Measurements from ENCODE around the gene ATXN7. TPM values are rescaled to one million over a fixed set of nuclear protein-coding genes. Genes with fewer than 3 reads are reported as not detected.

ATXN7 gene
- total RNA-seq, 3 donors from 2014 or later (not counting 1 experiment from before 2014, with no cell fraction given): 126 to 176 (median 146) TPM

GRCh38 chr3:63973406-63973805, 109.7 kb downstream of the ATXN7 start:
- DNase-seq (no peak), ATAC-seq (no peak)
- Histone ChIP-seq H3K4me1 (ENCODE audit: control insufficient read depth, insufficient read depth, low read length) (peaks cover 39% of the 10 kb centered on the region), H3K36me3 (ENCODE audit: control insufficient read depth, insufficient read depth, low read length) (peaks cover 18% of the 10 kb centered on the region), H3K4me3 (ENCODE audit: low read length) (no peak overlapping the region), H3K27ac (ENCODE audit: low read length) (no peak overlapping the region), H3K27me3 (ENCODE audit: control insufficient read depth, insufficient read depth, low read length) (no peaks in the 10 kb centered on the region), H3K9me3 (ENCODE audit: control insufficient read depth, insufficient read depth, low read length) (no peaks in the 10 kb centered on the region)
- Mint-ChIP-seq H3K4me3 (peak overlapping the region; percentile 28), H3K27me3 (ENCODE audit: low read depth in 2 of 2) (no peaks in the 10 kb centered on the region), H3K9me3 (no peaks in the 10 kb centered on the region), H3K36me3 (peaks cover 7% of the 10 kb centered on the region), H3K27ac (peak overlapping the region in 1 of 2 donors; percentile 99), H3K4me1 (peaks cover 88 to 93% of the 10 kb centered on the region in 2 donors)
- no peak for TF ChIP-seq CTCF (IDR thresholded peaks at IDR 0.05)
- 97% methylated on average over 8 of the region's 8 CpGs for WGBS (ENCODE audit: insufficient coverage)
- intact Hi-C loops (cut with micrococcal nuclease): no loop called here

GRCh38 chr3:63974451-63974850, 110.8 kb downstream of the ATXN7 start:
- Mint-ChIP-seq H3K27me3 (ENCODE audit: low read depth in 2 of 2) (no peaks in the 10 kb centered on the region), H3K4me3 (no peak overlapping the region), H3K27ac (peak overlapping the region; percentile 7 to 99), H3K9me3 (no peaks in the 10 kb centered on the region), H3K4me1 (peaks cover 88 to 93% of the 10 kb centered on the region in 2 donors), H3K36me3 (peaks cover 7% of the 10 kb centered on the region)
- Histone ChIP-seq H3K4me3 (ENCODE audit: low read length) (no peak overlapping the region), H3K9me3 (ENCODE audit: control insufficient read depth, insufficient read depth, low read length) (no peaks in the 10 kb centered on the region), H3K27ac (ENCODE audit: low read length) (no peak overlapping the region), H3K4me1 (ENCODE audit: control insufficient read depth, insufficient read depth, low read length) (peaks cover 39% of the 10 kb centered on the region), H3K36me3 (ENCODE audit: control insufficient read depth, insufficient read depth, low read length) (peaks cover 18% of the 10 kb centered on the region), H3K27me3 (ENCODE audit: control insufficient read depth, insufficient read depth, low read length) (no peaks in the 10 kb centered on the region)
- intact Hi-C loops (cut with micrococcal nuclease): no loop called here
- no peak for TF ChIP-seq CTCF (IDR thresholded peaks at IDR 0.05)
- no peak for ATAC-seq
- DNase-seq: no peak
- WGBS (ENCODE audit: insufficient coverage): 65% methylated on average over 1 of the region's 1 CpG

GRCh38 chr3:63975723-63976122, 112.1 kb downstream of the ATXN7 start:
- H3K4me1 Mint-ChIP-seq: peaks cover 86 to 93% of the 10 kb centered on the region in 2 donors
- ATAC-seq (no peak), DNase-seq (no peak)
- intact Hi-C loops (cut with micrococcal nuclease): loop anchor here (5.0 kb wide), 1 partner anchor 47 kb away; the partner anchor contains the start of gene PSMD6
- H3K4me3 Mint-ChIP-seq: no peak overlapping the region
- Histone ChIP-seq H3K4me3 (ENCODE audit: low read length) (no peak overlapping the region), H3K27ac (ENCODE audit: low read length) (no peak overlapping the region), H3K36me3 (ENCODE audit: control insufficient read depth, insufficient read depth, low read length) (peaks cover 27% of the 10 kb centered on the region), H3K4me1 (ENCODE audit: control insufficient read depth, insufficient read depth, low read length) (peaks cover 41% of the 10 kb centered on the region), H3K27me3 (ENCODE audit: control insufficient read depth, insufficient read depth, low read length) (no peaks in the 10 kb centered on the region), H3K9me3 (ENCODE audit: control insufficient read depth, insufficient read depth, low read length) (no peaks in the 10 kb centered on the region)
- H3K27me3 Mint-ChIP-seq (ENCODE audit: low read depth in 2 of 2): no peaks in the 10 kb centered on the region
- peaks cover 7% of the 10 kb centered on the region for H3K36me3 Mint-ChIP-seq
- TF ChIP-seq CTCF (IDR thresholded peaks at IDR 0.05): no peak
- no peaks in the 10 kb centered on the region for H3K9me3 Mint-ChIP-seq
- peak overlapping the region; percentile 83 to 92 for H3K27ac Mint-ChIP-seq
- WGBS (ENCODE audit: insufficient coverage): 70% methylated on average over 3 of the region's 3 CpGs

All from natural killer cell (primary cell).